ENCODE data around the gene EGR1.
"Not testable (repeated sequence)": the region's sequence is repeated elsewhere in the genome, so short reads cannot be mapped to it uniquely, and the experiment has no call there.

Gene EGR1

GRCh38 chr5:138469540-138470321 lies 4.5 kb downstream of the EGR1 start:
- no peak for DNase-seq

GRCh38 chr5:138470322-138471051 lies 5.2 kb downstream of the EGR1 start:
- DNase-seq: no peak

- DNase-seq: no peak
These were observed 5.7 kb downstream of the EGR1 start for GRCh38 chr5:138471052-138471361.

DNA sequence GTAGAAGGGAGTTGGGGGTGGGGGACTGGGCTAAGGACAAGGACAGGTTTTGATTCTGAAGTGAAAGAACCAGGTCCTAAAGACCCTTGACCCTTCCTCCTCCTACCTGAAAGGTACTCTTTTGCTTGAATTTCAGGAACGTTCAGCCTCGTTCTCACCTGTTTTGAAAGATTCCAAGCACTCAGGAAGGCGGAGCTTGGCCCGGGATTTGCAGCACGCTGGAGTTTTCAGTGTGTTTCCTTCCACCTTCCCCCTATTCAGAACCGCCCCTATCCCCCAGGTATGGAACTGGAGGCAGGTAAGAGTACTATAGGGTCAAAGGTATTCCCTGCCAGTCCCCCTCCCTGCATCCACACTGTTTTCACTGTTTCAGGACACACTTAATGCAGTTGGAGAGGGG lies 7.1 kb downstream of the EGR1 start:
- no peak for DNase-seq

DNA sequence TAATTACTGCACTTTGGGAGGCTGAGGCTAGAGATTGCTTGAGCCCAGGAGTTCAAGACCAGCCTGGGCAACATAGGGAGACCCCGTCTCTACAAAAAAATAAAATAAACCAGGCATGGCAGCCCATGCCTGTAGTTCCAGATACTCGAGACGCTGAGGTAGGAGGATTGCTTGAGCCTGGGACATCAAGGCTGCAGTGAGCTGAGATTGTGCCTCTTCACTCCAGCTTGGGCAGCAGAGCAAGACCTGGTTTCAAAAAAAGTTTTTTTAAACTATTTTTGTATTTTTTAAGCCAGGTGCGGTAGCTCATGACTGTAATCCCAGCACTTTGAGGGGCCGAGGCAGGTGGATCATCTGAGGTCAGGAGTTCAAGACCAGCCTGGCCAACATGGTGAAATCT lies 7.9 kb downstream of the EGR1 start:
- DNase-seq: not testable (repeated sequence)

GRCh38 chr5:138476918-138477317 lies 11.6 kb downstream of the EGR1 start:
- no peak for DNase-seq

GRCh38 chr5:138482638-138483037 lies 17.4 kb downstream of the EGR1 start:
- no peak for DNase-seq

- no peak for DNase-seq
These were observed 23.2 kb downstream of the EGR1 start for GRCh38 chr5:138488481-138488945.

- DNase-seq: peak in 8 of 14 donors; percentile 16 to 67 (median 35)
These were observed 24.4 kb downstream of the EGR1 start for GRCh38 chr5:138489683-138490061.

DNA sequence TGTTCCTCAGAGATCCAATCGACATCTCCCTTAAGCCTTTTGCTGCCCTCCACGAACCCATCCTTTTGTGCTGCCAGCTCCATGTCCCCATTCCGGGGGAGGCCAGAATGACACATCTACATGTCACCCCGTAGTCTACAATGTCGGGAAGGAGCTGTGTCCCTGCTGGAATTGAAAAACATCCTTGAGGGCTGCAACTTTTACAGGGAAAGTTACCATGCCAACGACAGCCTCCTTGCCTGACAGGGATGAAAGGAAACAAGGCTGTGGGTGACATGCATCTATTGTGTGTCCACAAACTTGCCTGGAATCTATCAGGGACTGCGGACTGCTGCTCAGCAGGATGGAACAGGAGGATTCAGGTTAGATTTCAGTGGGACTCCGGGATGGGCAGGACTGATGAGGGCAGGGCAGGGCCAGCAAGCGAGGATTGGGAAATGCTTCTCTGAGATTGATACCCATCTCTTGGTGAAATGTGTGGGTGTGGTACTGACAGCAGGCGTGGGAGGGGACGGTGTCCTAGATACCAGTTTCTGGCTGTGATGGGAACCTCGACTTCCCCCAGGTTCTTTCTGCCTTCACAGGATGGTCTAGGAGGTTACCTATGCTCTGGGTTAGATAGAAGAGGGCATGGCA lies 25.5 kb downstream of the EGR1 start:
- DNase-seq: no peak

DNA sequence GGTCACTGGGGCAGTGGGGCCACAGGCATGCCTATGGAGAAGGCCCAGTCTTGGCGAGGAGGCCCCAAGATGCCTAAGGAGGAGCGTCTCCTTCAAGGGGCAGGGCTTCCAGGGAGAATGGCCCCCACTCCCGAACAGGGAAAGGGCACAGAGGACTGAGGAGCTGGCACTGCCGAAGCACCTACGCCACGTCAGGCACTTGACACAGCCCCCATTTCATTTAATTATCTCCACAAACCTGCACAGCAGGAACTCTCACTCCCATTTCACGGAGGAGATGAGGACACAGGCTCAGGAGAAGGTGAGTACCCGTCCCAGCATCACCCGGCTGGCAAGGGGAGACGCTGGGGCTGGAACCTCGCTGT lies 26.0 kb downstream of the EGR1 start:
- peak in 1 of 14 donors; percentile 54 for DNase-seq

- DNase-seq: peak; percentile 58 to 92 (median 84)
These were observed 26.6 kb downstream of the EGR1 start for GRCh38 chr5:138491669-138492559.

- peak in 2 of 14 donors; percentile 26 for DNase-seq
These were observed 27.3 kb downstream of the EGR1 start for GRCh38 chr5:138492560-138493045.

DNA sequence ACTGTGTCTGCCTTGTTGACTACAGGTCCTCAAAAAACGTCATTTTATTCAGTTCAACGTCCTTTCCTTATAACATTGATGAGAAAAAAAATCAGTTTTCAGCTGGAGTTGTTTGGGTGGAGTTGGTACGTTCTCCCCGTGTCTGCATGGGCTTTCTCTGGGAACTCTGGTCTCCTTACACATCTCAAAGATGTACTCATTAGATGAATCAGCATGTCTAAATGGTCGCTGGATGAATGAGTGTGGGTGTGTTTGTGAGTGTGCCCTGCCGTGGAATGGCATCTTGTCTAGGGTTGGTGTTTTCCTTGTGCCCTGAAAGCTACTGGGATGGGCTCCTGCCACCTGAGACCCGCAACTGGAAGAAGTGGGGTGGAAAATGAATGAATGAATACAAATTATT lies 30.1 kb downstream of the EGR1 start:
- DNase-seq: no peak

- DNase-seq: no peak
These were observed 33.1 kb downstream of the EGR1 start for GRCh38 chr5:138498376-138498775.

- peak in 2 of 14 donors; percentile 3 to 18 for DNase-seq
These were observed 36.8 kb downstream of the EGR1 start for GRCh38 chr5:138502121-138502520.

DNA sequence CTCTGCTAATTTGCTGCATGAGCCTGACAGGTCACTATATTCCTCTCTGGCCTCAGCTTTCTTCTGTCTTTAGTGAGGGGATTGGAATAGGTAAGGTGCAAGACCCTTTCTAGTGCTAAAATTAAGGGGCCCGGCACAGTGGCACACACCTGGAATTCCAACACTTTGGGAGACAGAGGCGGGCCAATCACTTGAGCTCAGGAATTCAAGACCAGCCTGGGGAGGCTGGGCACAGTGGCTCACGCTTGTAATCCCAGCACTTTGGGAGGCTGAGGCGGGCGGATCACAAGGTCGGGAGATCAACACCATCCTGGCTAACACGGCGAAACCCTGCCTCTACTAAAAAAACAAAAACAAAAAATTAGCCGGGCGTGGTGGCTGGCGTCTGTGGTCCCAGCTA lies 37.2 kb downstream of the EGR1 start:
- no peak for DNase-seq

- DNase-seq: peak in 8 of 14 donors; percentile 8 to 71 (median 20)
These were observed 38.4 kb downstream of the EGR1 start for GRCh38 chr5:138503487-138504270.

GRCh38 chr5:138504799-138505198 lies 39.5 kb downstream of the EGR1 start:
- DNase-seq: peak in 7 of 14 donors; percentile 9 to 43 (median 23)

DNA sequence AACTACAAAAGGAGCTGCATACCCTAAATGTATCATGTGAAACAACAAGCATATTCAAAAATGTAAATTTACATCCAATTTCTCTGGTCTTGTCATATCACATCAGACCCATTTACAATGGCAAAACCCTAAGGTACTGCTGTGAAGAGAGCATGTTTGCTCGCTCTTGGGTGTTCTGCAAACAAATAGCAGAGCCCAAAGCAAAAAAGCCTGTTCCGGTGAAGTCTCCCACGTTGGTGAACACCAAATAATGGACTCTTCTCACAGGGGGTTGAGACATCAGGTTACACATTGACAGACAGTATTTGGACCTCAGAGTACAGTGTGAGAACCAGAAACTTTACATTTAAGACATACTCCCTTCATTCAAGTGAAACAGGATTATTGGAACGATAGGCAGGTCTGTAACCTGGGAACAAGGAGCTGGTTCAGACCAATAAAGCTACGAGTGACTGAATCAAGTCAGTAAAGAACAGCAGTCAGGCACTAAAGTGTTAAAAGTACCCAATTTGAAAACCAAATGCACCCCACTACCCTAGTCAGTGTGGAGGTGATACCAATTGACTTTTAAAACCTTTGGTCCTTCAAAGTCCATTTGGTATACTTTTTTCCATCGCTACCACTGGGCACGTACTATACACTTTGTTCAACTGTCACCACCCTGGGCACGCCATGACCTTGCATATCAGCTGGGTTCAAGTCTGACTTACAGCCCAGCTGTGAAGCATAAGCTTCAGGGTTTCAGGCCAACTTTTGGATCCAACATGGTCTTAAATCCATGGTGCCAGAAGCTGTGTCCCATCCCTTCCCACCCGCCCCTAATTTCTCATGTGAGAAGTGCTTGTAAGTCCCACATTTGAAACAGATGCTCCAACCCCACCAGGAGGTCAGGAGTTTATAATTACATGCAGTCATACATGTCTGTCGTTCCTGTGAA lies 41.4 kb downstream of the EGR1 start:
- DNase-seq: no peak
